Lower leg skin (tissue), 4 donors: Measurements from ENCODE around the gene TMCO4. TPM values are rescaled to one million over a fixed set of nuclear protein-coding genes. Genes with fewer than 3 reads are reported as not detected.

ENCODE experiments used
- DNase-seq, 2 donors: peaks; one replicate each; pipeline ENCODE4 v3.0.0-alpha.2; 2019; ENCODE audit warnings: low spot score in 2 of 2
- H3K4me3 ChIP-seq: fragments of 200-600 bp; sonication (generic); 2 replicates; pipeline ENCODE4 v1.5.1; 2017; ENCODE audit warnings: mild to moderate bottlenecking, low read depth; ENCODE audit not compliant: poor library complexity, severe bottlenecking
- CTCF ChIP-seq, 3 donors: fragments of 450-650 bp; IDR thresholded peaks; one replicate each; pipeline ENCODE4 v1.5.1; 2016; ENCODE audit warnings: antibody characterized with exemption in 3 of 3, mild to moderate bottlenecking in 3 of 3, moderate library complexity in 2 of 3
- POLR2A ChIP-seq, 2 donors: fragments of 450-650 bp; IDR thresholded peaks; one replicate each; pipeline ENCODE4 v1.6.1; 2016 to 2017; ENCODE audit warnings: antibody characterized with exemption in 2 of 2, mild to moderate bottlenecking in 1 of 2, moderate library complexity in 1 of 2
- WGBS, 2 donors: methylation state at CpG; one replicate each; pipeline ENCODE4 v1.1.5; 2018; 5-methylcytosine and 5-hydroxymethylcytosine counted together
- intact Hi-C: fragments of 100-400 bp; cut with DNase I; formaldehyde crosslinking; loops from one replicate; pipeline ENCODE4 v1.15.0; 2023; ENCODE audit warnings: low total_unique reads
- total RNA-seq, 4 donors: library from RNA; depleted of rRNA; stranded (reverse); fragments of >200 nt; gene quantifications; one replicate each; pipeline ENCODE4 v1.1.0, GENCODE V29; 2016

The TMCO4 gene
- total RNA-seq, 4 donors from 2014 or later, result 10.6 to 26.7 (median 18.7) TPM

GRCh38 chr1:19698181-19698580 is 101.5 kb downstream of the TMCO4 start:
- intact Hi-C loops, result no loop called here
- WGBS, 2 donors, result 79 to 81% methylated on average over 4 of the region's 4 CpGs
- no peak overlapping the region for H3K4me3 ChIP-seq
- TF ChIP-seq POLR2A (IDR thresholded peaks at IDR 0.05), result no peak
- no peak for DNase-seq

- 96 to 99% methylated on average over 8 of the region's 8 CpGs for WGBS, 2 donors
- DNase-seq, result no peak
- TF ChIP-seq POLR2A (IDR thresholded peaks at IDR 0.05) (no peak), CTCF (IDR thresholded peaks at IDR 0.05) (no peak)
- no peak overlapping the region for H3K4me3 ChIP-seq
- intact Hi-C loops, result no loop called here
Observed at GRCh38 chr1:19696820-19697219, 102.9 kb downstream of the TMCO4 start.

GRCh38 chr1:19695772-19696171 is 103.9 kb downstream of the TMCO4 start:
- intact Hi-C loops, result no loop called here
- DNase-seq, result no peak
- WGBS, 2 donors, result 93 to 94% methylated on average over 7 of the region's 7 CpGs

GRCh38 chr1:19694298-19694697 is 105.4 kb downstream of the TMCO4 start:
- DNase-seq, result no peak
- TF ChIP-seq CTCF (IDR thresholded peaks at IDR 0.05), result no peak
- TF ChIP-seq POLR2A (IDR thresholded peaks at IDR 0.05), result no peak
- WGBS, 2 donors, result 84 to 87% methylated on average over 11 to 14 of the region's 14 CpGs
- intact Hi-C loops, result no loop called here
- H3K4me3 ChIP-seq, result no peak overlapping the region

More at GRCh38 chr1:19695772-19696171, 103.9 kb downstream of the TMCO4 start:
- TF ChIP-seq POLR2A (IDR thresholded peaks at IDR 0.05) (no peak), CTCF (IDR thresholded peaks at IDR 0.05) (no peak)
- H3K4me3 ChIP-seq, result no peak overlapping the region

- 82 to 87% methylated on average over 7 of the region's 7 CpGs for whole genome bisulfite sequencing, 2 donors
- TF ChIP-seq CTCF (IDR thresholded peaks at IDR 0.05) (no peak), POLR2A (IDR thresholded peaks at IDR 0.05) (no peak)
Observed at GRCh38 chr1:19690342-19690741, 109.4 kb downstream of the TMCO4 start.

GRCh38 chr1:19689856-19690255 is 109.9 kb downstream of the TMCO4 start:
- TF ChIP-seq CTCF (IDR thresholded peaks at IDR 0.05), result no peak
- WGBS, 2 donors, result 89 to 95% methylated on average over 3 of the region's 3 CpGs
- no peak overlapping the region for H3K4me3 ChIP-seq
- DNase-seq, result no peak
- intact Hi-C loops, result no loop called here

More at GRCh38 chr1:19690342-19690741, 109.4 kb downstream of the TMCO4 start:
- no peak for DNase-seq
- intact Hi-C loops, result no loop called here
- H3K4me3 ChIP-seq, result no peak overlapping the region
